HS-27A (cell line): ENCODE measurements around the gene CEND1.

Source experiments
- DNase-seq: peaks from one replicate; pipeline ENCODE4 v3.0.0-alpha.2; 2012; ENCODE audit warnings: low read depth, missing footprints

CEND1 gene

GRCh38 chr11:811446-812245 is 21.8 kb upstream of the CEND1 start:
- DNase-seq = no peak

- DNase-seq = no peak
Measured at GRCh38 chr11:810040-810567, 20.2 kb upstream of the CEND1 start.

GRCh38 chr11:809287-810039 is 19.6 kb upstream of the CEND1 start, which contains the start of gene RPLP2:
Gene RPLP2, plus strand, starts transcription at chr11:809967. Its CDS starts 268 bp downstream, at chr11:810235.
- peak; percentile 93 for DNase-seq

- DNase-seq = no peak
Measured at GRCh38 chr11:808427-809286, 18.8 kb upstream of the CEND1 start.

- no peak for DNase-seq
Measured at GRCh38 chr11:804599-804964, 14.7 kb upstream of the CEND1 start.

GRCh38 chr11:803770-804598 is 14.1 kb upstream of the CEND1 start:
- DNase-seq = no peak

GRCh38 chr11:803467-803742 is 13.5 kb upstream of the CEND1 start:
- no peak for DNase-seq

GRCh38 chr11:802693-803466 is 13.0 kb upstream of the CEND1 start:
- DNase-seq = no peak

GRCh38 chr11:802018-802617 is 12.2 kb upstream of the CEND1 start:
- DNase-seq = no peak

- DNase-seq = no peak
Measured at GRCh38 chr11:801097-801780, 11.3 kb upstream of the CEND1 start.

- DNase-seq = no peak
Measured at GRCh38 chr11:800473-800872, 10.6 kb upstream of the CEND1 start.

GRCh38 chr11:799641-800316 is 9.9 kb upstream of the CEND1 start:
- no peak for DNase-seq

- no peak for DNase-seq
Measured at GRCh38 chr11:798093-798713, 8.3 kb upstream of the CEND1 start, which contains the start of gene SLC25A22. Gene SLC25A22, minus strand, starts transcription at chr11:798281. Its CDS starts 3,275 bp downstream, at chr11:795006.

- DNase-seq = no peak
Measured at GRCh38 chr11:797296-798092, 7.6 kb upstream of the CEND1 start.

GRCh38 chr11:796565-797295 is 6.8 kb upstream of the CEND1 start:
- DNase-seq = no peak

GRCh38 chr11:795634-796564 is 6.0 kb upstream of the CEND1 start:
- no peak for DNase-seq
